Medulla oblongata (tissue), 1 donor: ENCODE data around the gene SPIRE1.
"Not testable (repeated sequence)": the region's sequence is repeated elsewhere in the genome, so short reads cannot be mapped to it uniquely, and the experiment has no call there.

Experiments used
- DNase-seq: peaks from one replicate; pipeline ENCODE4 v3.0.0-alpha.2; 2015; ENCODE audit errors: extremely low spot score

The SPIRE1 gene

GRCh38 chr18:12417687-12418086, 240.2 kb downstream of the SPIRE1 start:
- DNase-seq: peak; percentile 55

DNA sequence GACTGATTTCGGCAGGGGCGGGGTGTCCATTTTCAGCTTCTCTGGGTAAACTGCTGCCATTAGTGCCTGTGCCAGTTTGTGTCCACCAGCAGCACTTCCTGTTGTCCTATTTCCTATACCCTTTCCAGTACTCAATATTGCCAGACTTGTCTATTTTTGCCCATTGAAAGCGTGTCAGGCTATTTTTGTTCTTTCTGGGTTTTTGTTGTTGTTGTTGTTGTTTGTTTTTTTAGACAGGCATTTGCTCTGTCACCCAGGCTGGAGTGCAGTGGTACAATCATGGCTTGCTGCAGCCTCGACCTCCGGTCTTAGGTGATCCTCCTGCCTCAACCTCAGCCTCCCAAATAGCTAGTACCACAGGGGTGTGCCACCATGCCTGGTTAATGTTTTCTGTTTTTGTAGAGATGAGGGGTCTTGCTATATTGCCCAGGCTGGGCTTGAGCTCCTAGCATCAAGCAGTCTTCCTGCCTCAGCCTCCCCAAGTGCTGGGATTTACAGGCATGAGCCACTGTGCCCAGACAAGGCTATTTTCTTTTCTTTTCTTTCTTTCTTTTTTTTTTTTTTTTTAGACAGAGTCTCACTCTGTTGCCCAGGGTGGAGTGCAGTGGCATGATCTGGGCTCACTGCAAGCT, 241.7 kb downstream of the SPIRE1 start:
- DNase-seq: no peak

DNA sequence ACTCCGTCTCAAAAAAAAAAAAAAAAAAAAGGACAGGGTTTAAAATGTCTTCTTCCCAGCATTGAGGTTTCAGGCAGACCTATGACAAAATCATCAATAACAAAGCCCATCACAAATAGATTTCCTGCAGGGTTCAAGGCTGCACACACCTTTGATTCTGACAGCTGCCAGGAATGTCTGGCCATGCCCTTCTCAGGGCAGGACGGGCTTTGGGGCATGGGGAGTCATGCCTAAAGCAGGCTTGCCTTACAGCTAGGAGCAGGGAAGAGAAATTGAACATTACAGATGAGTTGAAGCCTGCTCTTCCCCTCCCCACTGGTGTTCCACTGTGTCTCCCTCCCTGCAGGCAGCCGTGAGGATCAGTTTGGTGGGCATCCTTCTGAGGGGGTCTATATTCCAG, 246.5 kb downstream of the SPIRE1 start:
- no peak for DNase-seq

DNA sequence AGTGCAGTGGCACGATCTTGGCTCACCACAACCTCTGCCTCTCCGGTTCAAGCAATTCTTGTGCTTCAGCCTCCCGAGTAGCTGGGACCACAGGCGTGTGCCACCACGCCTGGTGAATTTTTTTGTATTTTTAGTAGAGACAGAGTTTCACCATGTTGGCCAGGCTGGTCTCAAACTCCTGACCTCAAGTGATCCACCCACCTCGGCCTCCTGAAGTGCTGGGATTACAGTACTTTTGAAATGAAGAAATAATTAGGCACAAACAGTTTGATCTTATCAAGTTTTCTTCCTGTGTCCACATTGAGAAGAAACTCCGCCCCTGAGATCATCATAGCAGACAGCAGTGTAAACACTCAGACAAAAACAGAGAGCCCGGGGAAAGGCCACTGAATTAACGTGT, 247.2 kb downstream of the SPIRE1 start:
- DNase-seq: not testable (repeated sequence)

- no peak for DNase-seq
Observed at GRCh38 chr18:12410081-12410481, 247.8 kb downstream of the SPIRE1 start.

- DNase-seq: no peak
Observed at GRCh38 chr18:12409469-12409868, 248.4 kb downstream of the SPIRE1 start.

DNA sequence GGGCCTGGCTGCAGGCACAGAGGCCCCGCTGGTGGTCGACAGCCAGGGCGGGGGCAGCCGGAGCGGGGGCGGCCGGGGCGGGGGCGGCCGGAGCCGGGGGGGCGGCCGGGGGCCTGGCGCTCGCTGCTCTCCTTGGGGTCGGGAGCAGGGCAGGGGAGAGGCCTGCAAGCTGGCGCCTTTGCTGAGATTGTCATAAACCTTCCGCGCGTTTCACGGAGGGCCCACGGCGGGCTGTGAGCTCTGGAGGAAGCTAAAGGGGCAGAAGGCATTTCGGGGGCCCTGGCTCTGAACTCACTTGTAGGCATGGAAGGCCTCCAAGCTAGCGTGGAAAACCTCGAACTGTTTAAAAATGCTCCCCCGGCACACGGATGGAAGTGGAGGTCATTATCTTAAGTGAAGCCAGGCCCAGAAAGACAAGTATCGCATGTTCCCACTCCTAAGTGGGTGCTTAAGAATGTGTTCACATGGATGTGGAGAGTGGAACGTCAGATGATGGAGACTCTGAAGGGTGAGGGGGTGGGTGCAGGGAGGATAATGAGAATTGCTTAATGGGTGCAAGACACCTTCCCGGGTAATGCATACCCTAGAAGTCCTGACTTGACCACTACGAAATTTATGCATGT, 249.5 kb downstream of the SPIRE1 start:
- DNase-seq: peak; percentile 59

GRCh38 chr18:12406371-12407111, 251.4 kb downstream of the SPIRE1 start:
- no peak for DNase-seq

GRCh38 chr18:12405066-12405465, 252.8 kb downstream of the SPIRE1 start:
- DNase-seq: no peak

DNA sequence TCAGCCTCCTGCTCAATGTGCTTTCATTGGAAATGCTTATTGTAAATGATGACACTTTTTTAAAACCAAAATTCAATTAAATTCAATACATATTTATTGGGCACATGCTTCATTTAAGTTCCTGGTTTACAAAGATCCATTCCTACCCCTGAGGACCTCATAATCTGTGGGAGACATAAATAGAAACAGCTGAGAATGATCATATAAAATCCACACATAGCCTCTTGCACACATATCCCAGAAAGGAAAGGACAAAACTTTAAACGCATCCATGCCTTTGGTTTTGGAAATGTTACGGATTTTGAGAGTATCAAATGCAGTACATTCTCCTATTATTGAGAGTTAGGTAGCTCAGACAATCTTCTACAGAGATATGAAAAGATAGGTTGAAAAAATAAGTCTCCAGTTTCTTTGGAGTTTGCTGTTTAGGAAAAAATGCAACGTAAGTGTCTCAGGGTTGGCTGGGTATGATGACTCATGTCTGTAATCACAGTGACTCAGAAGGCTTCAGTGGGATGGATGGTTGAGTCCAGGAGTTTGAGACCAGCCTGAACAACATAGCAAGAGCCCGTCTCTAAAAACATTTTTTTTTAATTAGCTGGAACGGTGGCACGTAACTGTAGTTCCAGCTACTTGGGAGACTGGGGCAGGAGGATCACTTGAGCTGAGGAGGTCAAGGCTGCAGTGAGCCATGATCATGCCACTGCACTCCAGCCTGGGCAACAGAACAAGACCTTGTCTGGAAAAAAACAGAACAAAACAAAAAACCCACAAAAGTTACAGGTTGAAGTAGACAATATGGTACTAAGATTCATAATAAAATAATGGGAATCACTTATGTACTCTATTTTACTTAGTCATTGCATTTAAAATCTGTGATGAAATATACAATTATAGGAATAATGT, 254.1 kb downstream of the SPIRE1 start:
- no peak for DNase-seq

GRCh38 chr18:12401881-12402280, 256.0 kb downstream of the SPIRE1 start:
- DNase-seq: no peak

DNA sequence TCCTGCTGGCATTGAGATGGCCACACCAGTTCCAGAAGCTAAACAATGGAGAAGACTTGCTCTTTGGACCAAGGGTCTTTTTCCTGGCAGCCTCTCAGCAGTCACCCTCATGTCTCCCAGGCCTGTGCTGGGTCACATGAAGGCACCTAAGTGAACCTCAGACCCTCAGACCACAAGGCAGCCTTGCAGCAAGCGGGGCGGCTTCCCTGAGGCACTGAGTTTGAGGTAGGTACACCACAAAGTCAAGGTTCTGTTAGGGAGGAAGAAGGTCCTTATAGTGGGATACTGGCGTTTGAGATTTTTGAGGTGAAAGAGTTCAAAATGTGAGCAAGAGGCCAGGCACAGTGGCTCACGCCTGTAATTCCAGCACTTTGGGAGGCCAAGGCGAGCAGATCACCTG, 258.7 kb downstream of the SPIRE1 start:
- no peak for DNase-seq

DNA sequence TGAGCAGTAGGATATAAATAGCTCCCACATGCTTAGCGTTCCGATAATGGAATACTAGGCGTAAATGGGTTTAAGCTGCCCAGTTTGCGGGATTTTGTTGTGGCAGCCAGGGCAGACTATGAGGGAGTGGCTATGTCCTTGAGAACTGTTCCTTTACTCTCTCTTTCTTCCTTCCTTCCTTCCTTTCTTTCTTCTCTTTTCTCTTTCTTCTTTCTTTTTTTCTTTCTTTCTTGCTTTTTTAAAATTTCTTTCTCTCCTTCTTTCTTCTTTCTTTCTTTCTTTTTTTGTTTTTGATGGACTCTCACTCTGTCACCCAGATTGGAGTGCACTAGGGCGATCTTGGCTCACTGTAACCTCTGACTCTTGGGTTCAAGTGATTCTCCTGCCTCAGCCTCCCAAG, 259.3 kb downstream of the SPIRE1 start:
- no peak for DNase-seq

DNA sequence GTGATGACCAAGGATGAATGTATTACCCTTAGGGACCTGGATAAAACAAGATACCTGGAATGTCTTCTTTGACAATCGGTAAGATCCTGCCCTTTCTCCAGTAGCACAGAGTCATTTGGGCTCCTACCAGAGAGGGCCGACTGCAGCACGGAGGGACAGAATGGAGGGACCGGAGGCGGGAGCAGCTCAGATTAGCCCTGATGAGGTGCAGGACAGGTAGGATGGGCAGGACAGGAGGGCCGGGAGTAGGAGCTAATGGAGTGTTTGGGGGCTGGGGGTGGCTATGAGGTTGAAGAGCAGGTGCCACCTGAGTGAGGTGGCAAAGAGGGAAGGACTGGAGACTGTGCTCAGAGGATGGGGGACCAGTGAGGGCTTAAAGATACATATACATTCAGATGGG, 260.1 kb downstream of the SPIRE1 start:
- DNase-seq: no peak

GRCh38 chr18:12397254-12397653, 260.7 kb downstream of the SPIRE1 start:
- DNase-seq: no peak
